ENCODE measurements around the gene TTLL11. TPM values are rescaled to one million over a fixed set of nuclear protein-coding genes. Genes with fewer than 3 reads are reported as not detected.

TTLL11 gene
- total and polyA plus RNA-seq, 4 donors = 12.3 to 21.1 (median 19.1) TPM

GRCh38 chr9:121782514-121783110 lies 310.5 kb downstream of the TTLL11 start:
- Histone ChIP-seq H3K9me3 (ENCODE audit: control insufficient read depth, insufficient read depth, low read length) (no peaks in the 10 kb centered on the region), H3K36me3 (ENCODE audit: control insufficient read depth, insufficient read depth, low read length) (peaks cover 65% of the 10 kb centered on the region), H3K4me1 (ENCODE audit: control insufficient read depth, insufficient read depth, low read length) (peaks cover 62% of the 10 kb centered on the region), H3K27ac (ENCODE audit: low read depth, low read length) (peak overlapping the region; percentile 49), H3K4me3 (ENCODE audit: low read depth, low read length) (no peak overlapping the region), H3K27me3 (ENCODE audit: control insufficient read depth, insufficient read depth, low read length) (no peaks in the 10 kb centered on the region)
- WGBS (ENCODE audit: insufficient coverage) = 82% methylated on average over 16 of the region's 17 CpGs
- DNase-seq (ENCODE audit: low read depth in 4 of 6, low spot score in 6 of 6) = no peak

DNA sequence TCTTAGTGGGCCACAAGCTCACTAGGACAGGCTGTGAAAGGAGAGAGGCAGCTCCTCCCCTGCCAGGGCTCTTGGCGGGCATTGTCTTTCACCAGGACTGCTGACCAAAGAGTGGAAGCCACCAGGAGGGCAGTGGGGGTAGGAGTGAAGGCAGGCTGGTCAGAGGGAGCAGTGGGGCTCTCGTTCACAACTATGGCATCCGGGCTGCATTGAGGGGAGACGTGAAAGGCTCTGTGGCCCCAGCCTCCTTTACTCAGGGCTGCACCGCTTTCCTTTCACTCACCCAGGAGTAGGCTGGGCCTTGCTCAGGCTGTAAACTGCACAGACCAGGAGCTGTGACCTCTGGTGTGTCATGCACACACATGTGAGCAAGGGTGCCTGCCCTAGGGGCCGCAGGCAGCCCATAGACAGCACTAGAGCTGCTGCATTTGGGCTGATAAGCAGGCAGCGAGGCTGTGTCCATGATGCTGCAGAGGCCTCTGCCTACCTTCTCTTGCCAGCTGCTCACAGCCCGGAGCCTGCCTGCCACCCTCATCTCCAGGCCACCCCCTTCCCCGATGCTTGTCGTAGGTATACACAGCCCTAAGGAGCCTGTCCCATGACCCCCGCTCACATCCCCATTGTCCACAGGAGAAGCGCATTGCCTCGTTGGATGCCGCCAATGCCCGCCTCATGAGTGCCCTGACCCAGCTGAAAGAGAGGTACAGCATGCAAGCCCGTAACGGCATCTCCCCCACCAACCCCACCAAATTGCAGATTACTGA lies 311.2 kb downstream of the TTLL11 start:
- H3K36me3 ChIP-seq (ENCODE audit: control insufficient read depth, insufficient read depth, low read length) = peaks cover 67% of the 10 kb centered on the region
- H3K27me3 ChIP-seq (ENCODE audit: control insufficient read depth, insufficient read depth, low read length) = no peaks in the 10 kb centered on the region
- 93% methylated on average over 14 of the region's 17 CpGs for WGBS (ENCODE audit: insufficient coverage)
- no peak for DNase-seq (ENCODE audit: low read depth in 4 of 6, low spot score in 6 of 6)
- no peak overlapping the region for H3K27ac ChIP-seq (ENCODE audit: low read depth, low read length)
- H3K4me3 ChIP-seq (ENCODE audit: low read depth, low read length) = no peak overlapping the region
- peaks cover 61% of the 10 kb centered on the region for H3K4me1 ChIP-seq (ENCODE audit: control insufficient read depth, insufficient read depth, low read length)
- H3K9me3 ChIP-seq (ENCODE audit: control insufficient read depth, insufficient read depth, low read length) = no peaks in the 10 kb centered on the region

- WGBS (ENCODE audit: insufficient coverage) = 94% methylated on average over 6 of the region's 8 CpGs
- Histone ChIP-seq H3K36me3 (ENCODE audit: control insufficient read depth, insufficient read depth, low read length) (peaks cover 69% of the 10 kb centered on the region), H3K9me3 (ENCODE audit: control insufficient read depth, insufficient read depth, low read length) (no peaks in the 10 kb centered on the region), H3K4me3 (ENCODE audit: low read depth, low read length) (no peak overlapping the region), H3K27ac (ENCODE audit: low read depth, low read length) (no peak overlapping the region), H3K27me3 (ENCODE audit: control insufficient read depth, insufficient read depth, low read length) (no peaks in the 10 kb centered on the region), H3K4me1 (ENCODE audit: control insufficient read depth, insufficient read depth, low read length) (peaks cover 57% of the 10 kb centered on the region)
- DNase-seq (ENCODE audit: low read depth in 4 of 6, low spot score in 6 of 6) = no peak
Measured at GRCh38 chr9:121781145-121781548, 312.0 kb downstream of the TTLL11 start.

- peak overlapping the region; percentile 54 for H3K27ac ChIP-seq (ENCODE audit: low read depth, low read length)
- H3K9me3 ChIP-seq (ENCODE audit: control insufficient read depth, insufficient read depth, low read length) = no peaks in the 10 kb centered on the region
- peaks cover 69% of the 10 kb centered on the region for H3K36me3 ChIP-seq (ENCODE audit: control insufficient read depth, insufficient read depth, low read length)
- 80% methylated on average over 16 of the region's 17 CpGs for WGBS (ENCODE audit: insufficient coverage)
- H3K4me3 ChIP-seq (ENCODE audit: low read depth, low read length) = no peak overlapping the region
- DNase-seq (ENCODE audit: low read depth in 4 of 6, low spot score in 6 of 6) = no peak
- no peaks in the 10 kb centered on the region for H3K27me3 ChIP-seq (ENCODE audit: control insufficient read depth, insufficient read depth, low read length)
- H3K4me1 ChIP-seq (ENCODE audit: control insufficient read depth, insufficient read depth, low read length) = peaks cover 52% of the 10 kb centered on the region
Measured at GRCh38 chr9:121780177-121781040, 312.7 kb downstream of the TTLL11 start.

- H3K4me3 ChIP-seq (ENCODE audit: low read depth, low read length) = no peak overlapping the region
- H3K4me1 ChIP-seq (ENCODE audit: control insufficient read depth, insufficient read depth, low read length) = peaks cover 54% of the 10 kb centered on the region
- no peaks in the 10 kb centered on the region for H3K27me3 ChIP-seq (ENCODE audit: control insufficient read depth, insufficient read depth, low read length)
- H3K36me3 ChIP-seq (ENCODE audit: control insufficient read depth, insufficient read depth, low read length) = peaks cover 72% of the 10 kb centered on the region
- DNase-seq (ENCODE audit: low read depth in 4 of 6, low spot score in 6 of 6) = peak in 3 of 6 donors; percentile 15 to 73 (median 52)
- H3K9me3 ChIP-seq (ENCODE audit: control insufficient read depth, insufficient read depth, low read length) = no peaks in the 10 kb centered on the region
- 42% methylated on average over 8 of the region's 13 CpGs for WGBS (ENCODE audit: insufficient coverage)
- H3K27ac ChIP-seq (ENCODE audit: low read depth, low read length) = peak overlapping the region; percentile 54
Measured at GRCh38 chr9:121779381-121780117, 313.6 kb downstream of the TTLL11 start.

DNA sequence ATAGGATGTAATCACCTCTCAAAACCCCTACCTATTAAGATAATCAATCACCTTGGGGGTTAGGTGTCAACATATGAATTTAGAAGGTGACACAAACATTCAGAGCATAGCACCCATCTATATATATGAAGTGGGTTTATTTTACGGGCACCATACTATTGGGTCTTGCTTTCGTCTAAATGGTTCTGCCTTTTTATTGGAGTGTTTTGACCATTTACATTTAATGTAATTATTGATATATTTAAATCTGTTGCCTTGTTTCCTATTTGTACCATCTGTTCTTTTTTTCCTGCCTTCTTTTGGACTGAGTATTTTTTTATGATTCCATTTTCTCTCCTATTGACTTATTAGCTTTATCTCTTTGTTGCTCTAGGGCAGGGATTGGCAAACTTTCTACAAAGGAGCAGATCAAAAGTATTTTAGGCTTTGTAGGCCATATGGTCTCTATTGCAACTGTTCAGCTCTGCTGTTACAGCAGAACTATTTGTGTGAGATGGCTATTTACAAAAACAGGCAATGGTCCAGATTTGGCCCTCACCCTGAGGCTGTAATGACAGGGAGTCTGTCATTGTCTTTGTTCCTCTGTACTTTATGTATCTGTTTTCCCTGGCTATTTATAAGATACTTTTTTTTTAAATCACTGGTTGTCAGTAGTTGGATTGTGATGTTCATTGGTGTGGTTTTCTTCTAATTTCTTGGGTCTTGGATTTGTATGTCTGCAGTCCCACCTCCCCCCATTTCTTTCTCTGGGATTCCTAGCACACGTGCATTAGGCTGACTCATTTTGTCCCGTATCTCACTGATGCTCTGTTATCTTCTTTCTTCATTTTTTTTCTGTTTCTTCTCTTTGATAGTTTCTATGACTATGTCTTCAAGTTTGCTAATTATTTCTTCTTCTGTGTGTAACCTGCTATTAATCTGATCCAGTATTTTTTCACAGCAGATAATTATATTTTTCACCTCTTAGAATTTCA lies 314.6 kb downstream of the TTLL11 start:
- Histone ChIP-seq H3K4me1 (ENCODE audit: control insufficient read depth, insufficient read depth, low read length) (peaks cover 54% of the 10 kb centered on the region), H3K9me3 (ENCODE audit: control insufficient read depth, insufficient read depth, low read length) (no peaks in the 10 kb centered on the region), H3K36me3 (ENCODE audit: control insufficient read depth, insufficient read depth, low read length) (peaks cover 72% of the 10 kb centered on the region), H3K27ac (ENCODE audit: low read depth, low read length) (peak overlapping the region; percentile 49), H3K27me3 (ENCODE audit: control insufficient read depth, insufficient read depth, low read length) (no peaks in the 10 kb centered on the region), H3K4me3 (ENCODE audit: low read depth, low read length) (no peak overlapping the region)
- peak in 2 of 6 donors; percentile 67 to 72 for DNase-seq (ENCODE audit: low read depth in 4 of 6, low spot score in 6 of 6)
- no CpG with 5 or more reads among the region's 4 CpGs for WGBS (ENCODE audit: insufficient coverage)

- H3K36me3 ChIP-seq (ENCODE audit: control insufficient read depth, insufficient read depth, low read length) = peaks cover 72% of the 10 kb centered on the region
- no peaks in the 10 kb centered on the region for H3K27me3 ChIP-seq (ENCODE audit: control insufficient read depth, insufficient read depth, low read length)
- no peaks in the 10 kb centered on the region for H3K9me3 ChIP-seq (ENCODE audit: control insufficient read depth, insufficient read depth, low read length)
- WGBS (ENCODE audit: insufficient coverage) = 92% methylated on average over 4 of the region's 8 CpGs
- DNase-seq (ENCODE audit: low read depth in 4 of 6, low spot score in 6 of 6) = no peak
- peaks cover 54% of the 10 kb centered on the region for H3K4me1 ChIP-seq (ENCODE audit: control insufficient read depth, insufficient read depth, low read length)
- no peak overlapping the region for H3K4me3 ChIP-seq (ENCODE audit: low read depth, low read length)
- H3K27ac ChIP-seq (ENCODE audit: low read depth, low read length) = no peak overlapping the region
Measured at GRCh38 chr9:121776739-121777637, 316.1 kb downstream of the TTLL11 start.

Data from spinal cord (tissue), 10 donors.